K562 (cell line): ENCODE data around the gene YWHAB. TPM values are rescaled to one million over a fixed set of nuclear protein-coding genes. Genes with fewer than 3 reads are reported as not detected.

Experiments
- ADNP ChIP-seq: fragments of 200-800 bp; sonication (Bioruptor generic); IDR thresholded peaks from 2 replicates; pipeline ENCODE4 v1.6.1; 2016; ENCODE audit warnings: missing genetic modification characterization, missing compliant biosample characterization
- CBX1 ChIP-seq: sonication (generic); IDR thresholded peaks from 2 replicates; pipeline ENCODE4 v1.6.1; 2016; ENCODE audit warnings: antibody characterized with exemption, low read depth, mild to moderate bottlenecking
- HDAC2 ChIP-seq: fragments of 450-650 bp; IDR thresholded peaks from 2 replicates; pipeline ENCODE4 v1.6.1; 2016; ENCODE audit warnings: mild to moderate bottlenecking
- IRF9 ChIP-seq: fragments of 450-650 bp; IDR thresholded peaks from 2 replicates; pipeline ENCODE4 v1.6.1; 2016; ENCODE audit warnings: missing biosample characterization, missing genetic modification characterization
- POLR2A ChIP-seq: fragments of 450-650 bp; conservative IDR thresholded peaks from 2 replicates; pipeline ENCODE4 v1.6.1; 2016
- POLR2AphosphoS5 ChIP-seq: IDR thresholded peaks from 2 replicates; pipeline ENCODE4 v1.6.1; 2011; ENCODE audit warnings: mild to moderate bottlenecking, low read depth, low read length, moderate library complexity; ENCODE audit not compliant: control insufficient read depth, insufficient read depth
- REST ChIP-seq, 2 experiments: fragments of 450-650 bp; formaldehyde crosslinking in 1 of 2; IDR thresholded peaks; 2 replicates each; pipeline versions ENCODE4 v1.4.0 to v1.6.1; 2014 to 2020; ENCODE audit warnings: mild to moderate bottlenecking in 2 of 2, borderline replicate concordance in 1 of 2, low read depth in 1 of 2
- RFX1 ChIP-seq: fragments of 450-650 bp; IDR thresholded peaks from 2 replicates; pipeline ENCODE4 v1.6.1; 2016; ENCODE audit warnings: mild to moderate bottlenecking, moderate library complexity
- XRCC5 ChIP-seq: fragments of 200-400 bp; formaldehyde crosslinking; IDR thresholded peaks from 2 replicates; pipeline ENCODE4 v1.6.1; 2017; ENCODE audit warnings: low read depth, mild to moderate bottlenecking, low read length
- YY1 ChIP-seq, 3 experiments: IDR thresholded peaks; 2 replicates each; pipeline ENCODE4 v1.6.1; 2011; ENCODE audit warnings: low read length in 2 of 3, mild to moderate bottlenecking in 2 of 3, moderate library complexity in 2 of 3, borderline replicate concordance in 1 of 3, control low read depth in 1 of 3, low read depth in 1 of 3; ENCODE audit not compliant: insufficient read depth in 3 of 3, insufficient replicate concordance in 2 of 3, control insufficient read depth in 1 of 3, insufficient read length in 1 of 3; ENCODE audit errors: extremely low read depth in 1 of 3
- ZNF785 ChIP-seq: fragments of 250-450 bp; sonication (Bioruptor Pico); IDR thresholded peaks from 2 replicates; pipeline ENCODE4 v1.4.0; 2020; ENCODE audit warnings: mild to moderate bottlenecking
- polyA plus RNA-seq, 8 experiments: library from polyadenylated mRNA; depleted of rRNA in 4 of 8; stranded (reverse) in 5 of 8; unstranded in 3 of 8; fragments of >200 nt; fragmentation: Nextera tagmentation in 2 of 8; fragmentation: Illumina TruSeq in 1 of 8; extraction: Ambion mirVana in 2 of 8; extraction: Trizol in 1 of 8; gene quantifications; 2 replicates each; pipeline versions ENCODE4 v1.2.1 to v1.2.3, GENCODE V29; 2011 to 2014; ENCODE audit warnings: inconsistent platforms in 1 of 8, missing spikeins in 1 of 8
- total RNA-seq, 7 experiments: library from RNA; depleted of rRNA in 6 of 7; stranded (reverse); fragments of >200 nt in 6 of 7; fragmentation: Illumina TruSeq in 2 of 7; extraction: Trizol in 2 of 7; gene quantifications; 2 replicates each; pipeline versions ENCODE4 v1.2.1 to v1.2.3, GENCODE V29; 2011 to 2021; ENCODE audit warnings: low replicate concordance in 1 of 7
- TF ChIP-seq, protein P1 (sequence below), 2 experiments: fragments of 450-650 bp in 1 of 2; sonication (generic) in 1 of 2; formaldehyde crosslinking in 1 of 2; IDR thresholded peaks in 1 of 2; conservative IDR thresholded peaks in 1 of 2; 2 replicates each; pipeline versions ENCODE4 v1.6.1 to v1.8.1; 2016 to 2023; ENCODE audit warnings: mild to moderate bottlenecking in 2 of 2, moderate library complexity in 2 of 2, inconsistent platforms in 1 of 2, missing genetic modification reagents in 1 of 2

YWHAB gene
- total and polyA plus RNA-seq, 9 of the 15 experiments (the other 6 are each of a cell fraction or from before 2014, with no cell fraction given), result 60.6 to 185 (median 96.1) TPM

DNA sequence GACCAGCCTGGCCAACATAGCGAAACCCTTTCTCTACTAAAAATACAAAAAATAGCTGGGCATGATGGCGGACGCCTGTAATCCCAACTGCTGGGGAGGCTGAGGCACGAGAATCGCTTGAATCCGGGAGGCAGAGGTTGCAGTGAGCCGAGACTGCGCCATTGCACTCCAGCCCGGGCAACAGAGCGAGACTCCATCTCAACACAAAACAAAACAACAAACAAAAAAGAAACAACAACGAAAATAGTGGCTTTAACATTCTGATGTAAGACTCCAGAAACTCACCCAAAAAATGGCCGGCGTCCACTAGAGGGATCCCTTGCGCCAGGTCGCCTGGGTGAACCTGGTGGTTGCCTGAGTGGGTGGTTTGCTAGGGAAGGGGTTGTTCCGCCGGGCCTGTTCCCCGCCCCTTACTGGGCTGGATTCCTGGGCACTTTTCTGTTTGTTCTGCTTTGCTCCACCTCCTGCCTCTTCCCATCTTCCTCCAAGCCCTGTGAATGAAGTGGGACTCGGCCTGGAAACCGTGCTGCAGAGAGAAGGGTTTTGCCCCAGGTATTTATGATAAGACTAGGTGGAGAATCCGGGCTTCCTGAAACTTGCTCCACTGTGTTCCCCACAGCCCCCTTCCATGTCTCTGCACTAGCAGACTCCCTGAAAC is 25.9 kb downstream of the YWHAB start (continued):
- TF ChIP-seq REST (IDR thresholded peaks at IDR 0.05; ENCODE audit: borderline replicate concordance), result peak; percentile 20; the same call in 1 of the 2 replicates
- TF ChIP-seq REST (CRISPR knock-in tag; IDR thresholded peaks at IDR 0.05; ENCODE audit: low read depth), result no peak
- 0 out of 2 replicates have a peak, but pooled peaks have one; percentile 53 for TF ChIP-seq XRCC5
- TF ChIP-seq ZNF785 (CRISPR knock-in tag), result no peak
- TF ChIP-seq, protein P1, sequence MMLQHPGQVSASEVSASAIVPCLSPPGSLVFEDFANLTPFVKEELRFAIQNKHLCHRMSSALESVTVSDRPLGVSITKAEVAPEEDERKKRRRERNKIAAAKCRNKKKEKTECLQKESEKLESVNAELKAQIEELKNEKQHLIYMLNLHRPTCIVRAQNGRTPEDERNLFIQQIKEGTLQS (IDR thresholded peaks at IDR 0.05), result peak; percentile 78; the same call in 1 of the 2 replicates
- TF ChIP-seq, protein P1 (CRISPR knock-in tag; conservative IDR thresholded peaks at IDR 0.05), result no peak
- TF ChIP-seq POLR2A, result peak; percentile 53
- TF ChIP-seq POLR2AphosphoS5, result no peak
- 0 out of 2 replicates have a peak, but pooled peaks have one; percentile 8 for TF ChIP-seq CBX1
- TF ChIP-seq IRF9 (tag), result peak; percentile 75
- TF ChIP-seq YY1 (IDR thresholded peaks at IDR 0.05; ENCODE audit: borderline replicate concordance in 1 of 3, control insufficient read depth in 1 of 3, extremely low read depth in 1 of 3, insufficient read depth in 3 of 3, insufficient read length in 1 of 3, insufficient replicate concordance in 2 of 3, low read depth in 1 of 3, low read length in 2 of 3), result peak in 2 of 3 experiments; percentile 79 to 88
- peak; percentile 71; the same call in 1 of the 2 replicates for TF ChIP-seq ADNP (tag)
- TF ChIP-seq RFX1, result peak; percentile 40
- TF ChIP-seq HDAC2, result peak; percentile 34; the same call in 1 of the 2 replicates
